IPS-18c (cell line): ENCODE results near the gene CLDN24.

Experiments used
- H3K4me3 ChIP-seq: 2 replicates; pipeline ENCODE4 v1.7.0; 2013; ENCODE audit warnings: low read depth, mild to moderate bottlenecking, low read length, moderate library complexity; ENCODE audit not compliant: insufficient read depth
- H3K9me3 ChIP-seq: one replicate; pipeline ENCODE4 v1.6.1; 2013; ENCODE audit warnings: mild to moderate bottlenecking, low read length, moderate library complexity; ENCODE audit not compliant: control insufficient read depth, insufficient read depth

The CLDN24 gene

GRCh38 chr4:183322326-183322725 lies at the start of gene CLDN24:
CLDN24 (minus strand) TSS chr4:183322426; CDS start chr4:183322426, 0 bp downstream.
- H3K4me3 ChIP-seq: no peak within 1 kb of the TSS
- H3K9me3 ChIP-seq: no peaks in the 10 kb centered on the region

GRCh38 chr4:183370786-183371185 lies 48.6 kb upstream of the CLDN24 start:
- H3K9me3 ChIP-seq: peaks cover 6% of the 10 kb centered on the region
- H3K4me3 ChIP-seq: no peak overlapping the region

GRCh38 chr4:183369073-183369472 lies 46.8 kb upstream of the CLDN24 start:
- H3K9me3 ChIP-seq: peaks cover 4% of the 10 kb centered on the region

GRCh38 chr4:183366206-183366835 lies 44.1 kb upstream of the CLDN24 start:
- Histone ChIP-seq H3K4me3 (no peak overlapping the region), H3K9me3 (no peaks in the 10 kb centered on the region)

More at GRCh38 chr4:183369073-183369472, 46.8 kb upstream of the CLDN24 start:
- H3K4me3 ChIP-seq: no peak overlapping the region

- Histone ChIP-seq H3K4me3 (no peak overlapping the region), H3K9me3 (no peaks in the 10 kb centered on the region)
These were observed 41.8 kb upstream of the CLDN24 start for GRCh38 chr4:183364025-183364424.

GRCh38 chr4:183362916-183363542 lies 40.8 kb upstream of the CLDN24 start:
- no peaks in the 10 kb centered on the region for H3K9me3 ChIP-seq
- H3K4me3 ChIP-seq: no peak overlapping the region

- Histone ChIP-seq H3K4me3 (no peak overlapping the region), H3K9me3 (no peaks in the 10 kb centered on the region)
These were observed 39.8 kb upstream of the CLDN24 start for GRCh38 chr4:183362036-183362435.

GRCh38 chr4:183360161-183360919 lies 38.1 kb upstream of the CLDN24 start:
- no peaks in the 10 kb centered on the region for H3K9me3 ChIP-seq
- H3K4me3 ChIP-seq: no peak overlapping the region

GRCh38 chr4:183358215-183358755 lies 36.1 kb upstream of the CLDN24 start:
- no peak overlapping the region for H3K4me3 ChIP-seq
- no peaks in the 10 kb centered on the region for H3K9me3 ChIP-seq

- H3K4me3 ChIP-seq: no peak overlapping the region
These were observed 34.9 kb upstream of the CLDN24 start for GRCh38 chr4:183356931-183357675.

GRCh38 chr4:183356173-183356830 lies 34.1 kb upstream of the CLDN24 start:
- no peaks in the 10 kb centered on the region for H3K9me3 ChIP-seq
- no peak overlapping the region for H3K4me3 ChIP-seq

More at GRCh38 chr4:183356931-183357675, 34.9 kb upstream of the CLDN24 start:
- H3K9me3 ChIP-seq: no peaks in the 10 kb centered on the region

- Histone ChIP-seq H3K9me3 (no peaks in the 10 kb centered on the region), H3K4me3 (no peak overlapping the region)
These were observed 33.2 kb upstream of the CLDN24 start for GRCh38 chr4:183355405-183355804.

GRCh38 chr4:183354219-183354618 lies 32.0 kb upstream of the CLDN24 start:
- Histone ChIP-seq H3K9me3 (no peaks in the 10 kb centered on the region), H3K4me3 (no peak overlapping the region)

- no peak overlapping the region for H3K4me3 ChIP-seq
- H3K9me3 ChIP-seq: no peaks in the 10 kb centered on the region
These were observed 31.3 kb upstream of the CLDN24 start for GRCh38 chr4:183353557-183353956.

GRCh38 chr4:183352546-183352945 lies 30.3 kb upstream of the CLDN24 start:
- no peaks in the 10 kb centered on the region for H3K9me3 ChIP-seq
- H3K4me3 ChIP-seq: no peak overlapping the region

GRCh38 chr4:183350317-183351071 lies 28.3 kb upstream of the CLDN24 start:
- no peaks in the 10 kb centered on the region for H3K9me3 ChIP-seq
- no peak overlapping the region for H3K4me3 ChIP-seq
